ENCODE results near the gene DMAP1. TPM values are rescaled to one million over a fixed set of nuclear protein-coding genes. Genes with fewer than 3 reads are reported as not detected.

The DMAP1 gene
- total and polyA plus RNA-seq, 9 of the 15 experiments (the other 6 are each of a cell fraction or from before 2014, with no cell fraction given), result 1.5 to 51.2 (median 30.3) TPM

DNA sequence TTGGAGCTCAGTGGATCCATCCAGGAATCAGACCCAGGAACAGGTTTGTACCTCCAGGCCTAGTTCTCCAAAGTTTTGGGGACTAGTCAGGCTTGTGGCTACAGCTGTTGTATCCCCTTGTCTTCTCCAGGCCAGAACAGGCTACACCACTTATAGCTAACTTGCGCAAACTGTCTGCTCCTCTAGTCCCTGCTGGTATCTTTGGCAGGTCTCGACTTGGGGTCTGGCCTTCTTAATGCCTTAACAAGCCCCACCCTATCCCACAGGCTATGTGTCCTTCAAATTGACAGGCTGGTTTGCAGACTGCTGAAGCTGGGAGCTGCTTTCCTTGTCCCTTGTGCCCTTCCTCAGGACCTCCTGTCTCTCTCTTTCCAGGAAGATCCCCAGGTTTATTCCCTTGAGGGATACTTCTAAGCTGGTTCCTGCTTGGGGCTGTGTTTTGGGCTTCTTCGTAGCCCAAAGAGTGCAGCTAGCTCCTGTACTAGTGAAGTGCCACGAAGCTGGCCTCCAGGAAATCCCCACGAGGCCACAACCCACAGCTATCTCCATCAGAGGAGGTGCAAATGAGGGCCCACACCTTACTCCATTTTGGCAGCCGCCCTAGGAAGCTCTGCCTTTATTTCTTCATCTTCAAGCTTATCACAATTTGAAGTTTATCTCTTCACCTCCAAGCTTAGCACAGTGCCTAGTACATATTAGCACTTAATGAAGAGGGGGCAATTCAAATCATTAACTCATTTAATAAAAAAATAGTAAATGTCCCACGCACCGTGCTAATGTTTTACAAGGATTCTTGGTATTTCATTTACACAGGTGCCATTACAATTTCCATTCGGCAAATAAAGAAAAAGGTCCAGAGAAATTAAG lies 683 bp upstream of the DMAP1 start:
- H3K79me2 ChIP-seq (ENCODE audit: control insufficient read depth, insufficient read depth, low read length), result peaks cover 5% of the 10 kb centered on the region; the same call in 2 of the 3 replicates
- H3K9me3 ChIP-seq (replicated peaks; ENCODE audit: control insufficient read depth, insufficient read depth, low read depth, low read length), result no peaks in the 10 kb centered on the region
- DNase-seq (ENCODE audit: extremely low read depth in 1 of 4, low spot score in 3 of 4) (peak in 1 of 4 experiments; percentile 4), ATAC-seq (no peak), FAIRE-seq (peak; percentile 61)
- peak overlapping the region; percentile 97 for H2AFZ ChIP-seq (ENCODE audit: low read depth, low read length)
- in situ Hi-C loops (cut with MboI), result no loop called here
- H3K4me2 ChIP-seq (ENCODE audit: insufficient read depth, low read length), result peak overlapping the region; percentile 100
- ChIA-PET CTCF (ENCODE audit: low intra/inter-chr PET ratio) (no interaction called here), POLR2A (interaction anchor here (0.7 to 2.0 kb wide), 19 partner anchors 9 to 479 kb away, joined by 3 to 7 read pairs (median 3); no protein-coding TSS in a partner anchor)
- intact Hi-C loops (cut with micrococcal nuclease), result loop anchor here (10.0 kb wide), 1 partner anchor 442 kb away; no protein-coding TSS in a partner anchor
- no peak overlapping the region; the same call in 1 of the 3 replicates for H3K27ac ChIP-seq (ENCODE audit: extremely low read depth, low read depth, low read length)
- H3K9me1 ChIP-seq (ENCODE audit: control insufficient read depth, insufficient read depth, low read length), result peaks cover 4% of the 10 kb centered on the region
- H3K4me3 ChIP-seq, result peak overlapping the region; percentile 55
- peak overlapping the region in 1 of 2 experiments; percentile 59; a peak in 2 of 4 replicates for H3K9ac ChIP-seq (ENCODE audit: insufficient read depth in 1 of 2, low read depth in 2 of 2, low read length in 2 of 2)
- no peaks in the 10 kb centered on the region for H4K20me1 ChIP-seq (replicated peaks; ENCODE audit: control insufficient read depth, insufficient read depth, low read length)
- H3K4me1 ChIP-seq (replicated peaks in 1 of 2; ENCODE audit: control insufficient read depth in 2 of 2, insufficient read depth in 2 of 2, low read length in 2 of 2), result peaks cover 7 to 10% of the 10 kb centered on the region in 2 experiments; a peak in 4 of 5 replicates
- TSS peak; percentile 88 for BruUV-seq (replicated peaks)
- H3K36me3 ChIP-seq (ENCODE audit: control insufficient read depth, insufficient read depth, low read length), result peaks cover 28% of the 10 kb centered on the region
- 55% methylated on average over 9 of the region's 9 CpGs for WGBS (ENCODE audit: insufficient coverage, low coverage, missing lambda C conversion rate)
- 0 out of 5 replicates have a peak, but pooled peaks cover 0 to 3% of the 10 kb centered on the region in 2 experiments for H3K27me3 ChIP-seq (ENCODE audit: control insufficient read depth in 2 of 2, insufficient read depth in 2 of 2, low read length in 2 of 2)
- TF ChIP-seq, protein P1, sequence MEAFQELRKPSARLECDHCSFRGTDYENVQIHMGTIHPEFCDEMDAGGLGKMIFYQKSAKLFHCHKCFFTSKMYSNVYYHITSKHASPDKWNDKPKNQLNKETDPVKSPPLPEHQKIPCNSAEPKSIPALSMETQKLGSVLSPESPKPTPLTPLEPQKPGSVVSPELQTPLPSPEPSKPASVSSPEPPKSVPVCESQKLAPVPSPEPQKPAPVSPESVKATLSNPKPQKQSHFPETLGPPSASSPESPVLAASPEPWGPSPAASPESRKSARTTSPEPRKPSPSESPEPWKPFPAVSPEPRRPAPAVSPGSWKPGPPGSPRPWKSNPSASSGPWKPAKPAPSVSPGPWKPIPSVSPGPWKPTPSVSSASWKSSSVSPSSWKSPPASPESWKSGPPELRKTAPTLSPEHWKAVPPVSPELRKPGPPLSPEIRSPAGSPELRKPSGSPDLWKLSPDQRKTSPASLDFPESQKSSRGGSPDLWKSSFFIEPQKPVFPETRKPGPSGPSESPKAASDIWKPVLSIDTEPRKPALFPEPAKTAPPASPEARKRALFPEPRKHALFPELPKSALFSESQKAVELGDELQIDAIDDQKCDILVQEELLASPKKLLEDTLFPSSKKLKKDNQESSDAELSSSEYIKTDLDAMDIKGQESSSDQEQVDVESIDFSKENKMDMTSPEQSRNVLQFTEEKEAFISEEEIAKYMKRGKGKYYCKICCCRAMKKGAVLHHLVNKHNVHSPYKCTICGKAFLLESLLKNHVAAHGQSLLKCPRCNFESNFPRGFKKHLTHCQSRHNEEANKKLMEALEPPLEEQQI (IDR thresholded peaks at IDR 0.05), result no peak
- TF ChIP-seq SMAD4 (CRISPR knock-in tag; conservative IDR thresholded peaks at IDR 0.05), result no peak
- TF ChIP-seq ZNF830 (CRISPR knock-in tag; IDR thresholded peaks at IDR 0.05), result no peak
- no peak for TF ChIP-seq MIER1 (IDR thresholded peaks at IDR 0.05; ENCODE audit: low read depth)
- TF ChIP-seq BRF1 (IDR thresholded peaks at IDR 0.05; ENCODE audit: borderline replicate concordance, extremely low read depth, insufficient read length), result no peak
- TF ChIP-seq MBD1 (CRISPR knock-in tag; IDR thresholded peaks at IDR 0.05), result no peak
- TF ChIP-seq ZNF324 (CRISPR knock-in tag; IDR thresholded peaks at IDR 0.05), result no peak
- no peak for TF ChIP-seq FOXK2 (conservative IDR thresholded peaks at IDR 0.05 in 1 of 2, IDR thresholded peaks at IDR 0.05 in 1 of 2; ENCODE audit: low read depth in 2 of 2)
- 0 out of 2 replicates have a peak, but pooled peaks have one; percentile 32 for TF ChIP-seq ZNF124 (CRISPR knock-in tag; IDR thresholded peaks at IDR 0.05)
- TF ChIP-seq ZNF431 (CRISPR knock-in tag; IDR thresholded peaks at IDR 0.05), result no peak
- TF ChIP-seq ZNF232 (CRISPR knock-in tag; IDR thresholded peaks at IDR 0.05), result 0 out of 2 replicates have a peak, but pooled peaks have one; percentile 36
- TF ChIP-seq ZNF384 (IDR thresholded peaks at IDR 0.05; ENCODE audit: low read depth, low read length), result no peak
- TF ChIP-seq POLR2H (tag; IDR thresholded peaks at IDR 0.05; ENCODE audit: low read depth), result 0 out of 2 replicates have a peak, but pooled peaks have one; percentile 45
- TF ChIP-seq FOSL1 (tag; conservative IDR thresholded peaks at IDR 0.05), result no peak; the same call in 1 of the 2 replicates
- TF ChIP-seq ESRRB (CRISPR knock-in tag; IDR thresholded peaks at IDR 0.05; ENCODE audit: borderline replicate concordance), result no peak
- TF ChIP-seq ZNF239 (CRISPR knock-in tag; IDR thresholded peaks at IDR 0.05), result no peak
- TF ChIP-seq SNRNP70 (optimal IDR thresholded peaks at IDR 0.05; ENCODE audit: low read depth, low read length), result no peak
- TF ChIP-seq BRD4 (IDR thresholded peaks at IDR 0.05), result no peak

All from K562 (cell line).